Neuronal stem cell (in vitro differentiated cells): ENCODE measurements around the gene VAMP2.

Experiments
- DNase-seq: peaks from one replicate; pipeline ENCODE4 v3.0.0-alpha.2; 2013; ENCODE audit warnings: low spot score
- H2AFZ ChIP-seq: one replicate; pipeline ENCODE4 v1.6.1; 2013; ENCODE audit warnings: mild to moderate bottlenecking, low read length, inconsistent platforms
- H2AK5ac ChIP-seq: 2 replicates; pipeline ENCODE4 v1.6.1; 2013; ENCODE audit warnings: low read depth, mild to moderate bottlenecking, inconsistent platforms, low read length, moderate library complexity, mixed read lengths
- H2BK120ac ChIP-seq: 2 replicates; pipeline ENCODE4 v1.6.1; 2013; ENCODE audit warnings: low read depth, mild to moderate bottlenecking, inconsistent platforms, low read length, moderate library complexity, mixed read lengths
- H2BK12ac ChIP-seq: one replicate; pipeline ENCODE4 v1.6.1; 2013; ENCODE audit warnings: low read length, inconsistent platforms
- H2BK15ac ChIP-seq: 2 replicates; pipeline ENCODE4 v1.6.1; 2013; ENCODE audit warnings: mild to moderate bottlenecking, low read length, inconsistent platforms, mixed read lengths
- H2BK5ac ChIP-seq: one replicate; pipeline ENCODE4 v1.6.1; 2013; ENCODE audit warnings: inconsistent platforms, mild to moderate bottlenecking, low read length, moderate library complexity
- H3K14ac ChIP-seq: one replicate; pipeline ENCODE4 v1.6.1; 2013; ENCODE audit warnings: low read length, inconsistent platforms
- H3K18ac ChIP-seq: 2 replicates; pipeline ENCODE4 v1.6.1; 2013; ENCODE audit warnings: low read length, inconsistent platforms
- H3K23ac ChIP-seq: 2 replicates; pipeline ENCODE4 v1.6.1; 2013; ENCODE audit warnings: low read depth, mild to moderate bottlenecking, mixed read lengths, low read length, inconsistent platforms; ENCODE audit not compliant: poor library complexity
- H3K27ac ChIP-seq: replicated peaks from 3 replicates; pipeline ENCODE4 v1.5.1; 2013; ENCODE audit warnings: low read length, inconsistent platforms
- H3K27me3 ChIP-seq, 3 experiments: 2 replicates each; pipeline ENCODE4 v1.6.1; 2013; ENCODE audit warnings: low read length in 3 of 3, mild to moderate bottlenecking in 2 of 3, inconsistent platforms in 1 of 3, low read depth in 1 of 3, mixed read lengths in 1 of 3, moderate library complexity in 1 of 3; ENCODE audit not compliant: control insufficient read depth in 3 of 3, insufficient read depth in 3 of 3
- H3K36me3 ChIP-seq, 2 donors: replicated peaks in 1 of 2; 2 replicates each; pipeline ENCODE4 v1.6.1; 2013; ENCODE audit warnings: low read length in 2 of 2; ENCODE audit not compliant: control insufficient read depth in 2 of 2, insufficient read depth in 2 of 2
- H3K4ac ChIP-seq: 2 replicates; pipeline ENCODE4 v1.6.1; 2013; ENCODE audit warnings: inconsistent platforms, mild to moderate bottlenecking, low read length, moderate library complexity
- H3K4me1 ChIP-seq, 2 donors: 1 replicate in 1 of 2; 2 replicates in 1 of 2; pipeline ENCODE4 v1.6.1; 2013; ENCODE audit warnings: low read length in 2 of 2, low read depth in 1 of 2; ENCODE audit not compliant: control insufficient read depth in 2 of 2, insufficient read depth in 1 of 2
- H3K4me2 ChIP-seq: one replicate; pipeline ENCODE4 v1.6.1; 2013; ENCODE audit warnings: mild to moderate bottlenecking, low read length, inconsistent platforms; ENCODE audit not compliant: insufficient read depth, poor library complexity, severe bottlenecking
- H3K4me3 ChIP-seq, 2 donors: 2 replicates each; pipeline ENCODE4 v1.5.1; 2013; ENCODE audit warnings: low read length in 2 of 2, mild to moderate bottlenecking in 2 of 2, inconsistent platforms in 1 of 2, moderate library complexity in 1 of 2
- H3K79me1 ChIP-seq: one replicate; pipeline ENCODE4 v1.6.1; 2013; ENCODE audit warnings: low read depth, mild to moderate bottlenecking, inconsistent platforms, low read length, moderate library complexity
- H3K9ac ChIP-seq: one replicate; pipeline ENCODE4 v1.6.1; 2013; ENCODE audit warnings: mild to moderate bottlenecking, low read depth, low read length, inconsistent platforms; ENCODE audit not compliant: poor library complexity
- H3K9me3 ChIP-seq, 2 donors: replicated peaks in 1 of 2; 2 replicates each; pipeline versions ENCODE3 to v1.6.1; 2013; ENCODE audit warnings: low read length in 2 of 2, mild to moderate bottlenecking in 2 of 2, inconsistent platforms in 1 of 2, low read depth in 1 of 2, mixed read lengths in 1 of 2, moderate library complexity in 1 of 2; ENCODE audit not compliant: control insufficient read depth in 2 of 2, insufficient read depth in 1 of 2
- H4K8ac ChIP-seq: one replicate; pipeline ENCODE4 v1.6.1; 2013; ENCODE audit warnings: low read depth, mild to moderate bottlenecking, inconsistent platforms, low read length, moderate library complexity
- H4K91ac ChIP-seq: one replicate; pipeline ENCODE4 v1.6.1; 2013; ENCODE audit warnings: low read length, low read depth, mild to moderate bottlenecking, inconsistent platforms; ENCODE audit not compliant: poor library complexity
- WGBS, 2 donors: extraction: QIAGEN DNeasy Blood & Tissue Kit; methylation state at CpG; one replicate each; pipeline ENCODE4 v1.1.7; 2013; ENCODE audit warnings: missing lambda C conversion rate in 2 of 2, mixed read lengths in 1 of 2; ENCODE audit not compliant: insufficient read length in 2 of 2, insufficient replicate concordance in 1 of 2; ENCODE audit errors: extremely low coverage in 2 of 2; 5-methylcytosine and 5-hydroxymethylcytosine counted together

The VAMP2 gene

DNA sequence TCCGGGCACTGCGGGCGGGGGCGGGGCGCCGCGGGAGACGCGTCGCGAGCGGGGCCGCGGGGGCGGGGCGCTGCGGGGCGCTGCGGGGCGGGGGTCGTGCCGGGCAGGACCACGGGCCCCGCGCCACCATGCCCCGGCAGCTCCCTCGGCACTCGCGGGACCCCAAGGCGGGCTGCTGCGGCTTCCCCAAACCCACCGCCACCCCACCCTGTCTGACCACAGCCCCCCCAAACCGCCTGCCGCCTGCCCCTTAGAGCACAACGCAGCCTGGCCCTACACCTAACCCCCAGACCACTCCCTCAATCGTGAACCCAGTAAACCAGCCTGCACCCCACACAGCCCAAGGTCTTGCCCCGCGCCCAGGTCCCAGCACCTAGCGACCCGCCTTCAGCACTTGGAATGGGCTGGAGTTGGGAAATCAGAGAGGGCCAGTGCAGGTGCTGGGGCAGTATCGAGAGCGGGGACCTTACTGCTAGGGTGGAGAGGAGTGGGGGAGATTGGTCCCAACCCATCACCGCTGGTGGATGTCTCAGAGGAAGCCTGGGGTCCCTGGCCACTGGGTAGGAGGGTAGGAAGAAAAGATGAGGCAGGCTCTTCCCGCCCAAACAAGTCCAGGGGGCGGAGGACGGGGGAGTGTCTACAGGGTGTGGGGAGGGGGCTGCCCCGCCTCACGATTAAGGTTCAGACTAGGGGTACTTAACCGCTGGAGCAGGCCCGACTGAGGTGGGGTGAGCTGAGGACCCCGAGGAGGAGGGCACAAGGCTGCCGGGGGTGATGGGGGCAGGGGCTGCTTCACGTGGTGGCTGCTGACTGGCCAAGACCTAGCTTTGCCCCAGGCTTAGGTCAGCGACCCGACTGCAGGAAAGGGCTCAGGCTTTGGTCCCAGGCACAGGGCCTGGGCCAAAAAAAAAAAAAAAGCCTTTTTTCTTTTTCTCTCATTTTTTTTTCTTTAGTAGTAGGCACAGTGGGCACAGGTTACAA is 539 bp upstream of the VAMP2 start:
- Histone ChIP-seq H2BK12ac (peak overlapping the region; percentile 75), H3K14ac (peak overlapping the region; percentile 98), H3K18ac (peak overlapping the region; percentile 100), H3K4me2 (peak overlapping the region; percentile 100), H2BK5ac (peak overlapping the region; percentile 91), H4K8ac (peak overlapping the region; percentile 89), H2AK5ac (peak overlapping the region; percentile 99), H3K9ac (peak overlapping the region; percentile 98), H3K79me1 (peaks cover 13% of the 10 kb centered on the region), H2BK120ac (peak overlapping the region; percentile 84), H2BK15ac (peak overlapping the region; percentile 99), H3K27ac (peak overlapping the region; percentile 97), H3K36me3 (peaks cover 22 to 36% of the 10 kb centered on the region in 2 donors), H3K9me3 (no peaks in the 10 kb centered on the region), H3K4ac (peak overlapping the region; percentile 100), H3K23ac (peak overlapping the region; percentile 92), H3K4me3 (peak overlapping the region; percentile 79 to 97), H3K4me1 (peaks cover 23 to 30% of the 10 kb centered on the region in 2 donors), H2AFZ (peak overlapping the region; percentile 79), H4K91ac (peak overlapping the region; percentile 99), H3K27me3 (no peaks in the 10 kb centered on the region)
- no CpG with 5 or more reads among the region's 55 CpGs for WGBS, 2 donors
- DNase-seq: no peak

- Histone ChIP-seq H3K4me3 (peak overlapping the region; percentile 97 to 98), H3K4ac (no peak overlapping the region), H3K36me3 (peaks cover 22 to 40% of the 10 kb centered on the region in 2 donors), H3K4me1 (peaks cover 23 to 34% of the 10 kb centered on the region in 2 donors), H3K9me3 (no peaks in the 10 kb centered on the region), H3K79me1 (peaks cover 13% of the 10 kb centered on the region), H2AK5ac (peak overlapping the region; percentile 95), H2BK5ac (peak overlapping the region; percentile 91), H3K14ac (peak overlapping the region; percentile 98), H3K23ac (peak overlapping the region; percentile 66), H3K27me3 (no peaks in the 10 kb centered on the region), H4K8ac (no peak overlapping the region), H2BK120ac (no peak overlapping the region), H4K91ac (no peak overlapping the region), H2AFZ (no peak overlapping the region), H3K9ac (peak overlapping the region; percentile 99), H2BK12ac (no peak overlapping the region), H3K4me2 (peak overlapping the region; percentile 78), H3K27ac (no peak overlapping the region), H3K18ac (peak overlapping the region; percentile 97), H2BK15ac (no peak overlapping the region)
- no CpG with 5 or more reads among the region's 19 CpGs for WGBS, 2 donors
- no peak for DNase-seq
Observed at GRCh38 chr17:8161289-8162232, 1.2 kb downstream of the VAMP2 start.

DNA sequence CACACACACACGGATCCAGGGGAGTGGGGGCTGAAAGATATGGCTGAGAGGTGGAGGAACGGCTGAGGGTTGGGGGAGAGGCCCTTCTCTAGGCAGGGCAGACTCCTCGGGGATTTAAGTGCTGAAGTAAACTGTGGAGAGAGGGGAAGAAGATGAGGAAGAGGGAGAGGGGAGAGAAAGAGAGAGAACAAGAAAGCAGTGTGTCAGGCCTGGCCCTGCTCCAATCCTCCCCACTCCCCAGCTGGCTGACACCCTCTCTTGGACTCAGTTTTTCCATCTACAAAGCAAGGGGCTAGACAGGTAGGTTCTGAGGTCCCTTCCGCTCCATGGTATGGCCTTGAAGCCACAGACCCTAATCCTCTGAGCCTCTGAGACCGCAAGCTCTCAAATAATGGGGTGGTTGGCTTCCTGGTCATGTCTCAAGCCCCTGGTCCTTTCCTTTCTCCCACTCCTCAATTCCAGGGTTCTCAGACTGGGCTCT is 2.0 kb downstream of the VAMP2 start:
- Histone ChIP-seq H3K4ac (no peak overlapping the region), H3K4me3 (peak overlapping the region in 1 of 2 donors; percentile 97)

More for the DNA sequence above, 2.0 kb downstream of the VAMP2 start:
- DNase-seq: no peak
- Histone ChIP-seq H4K91ac (no peak overlapping the region), H3K36me3 (peaks cover 22 to 40% of the 10 kb centered on the region in 2 donors), H3K9ac (no peak overlapping the region), H4K8ac (no peak overlapping the region), H3K23ac (no peak overlapping the region), H2AK5ac (no peak overlapping the region), H3K9me3 (no peaks in the 10 kb centered on the region), H2BK12ac (no peak overlapping the region), H3K18ac (no peak overlapping the region), H2AFZ (no peak overlapping the region), H3K27me3 (no peaks in the 10 kb centered on the region), H3K4me2 (no peak overlapping the region), H3K79me1 (peaks cover 14% of the 10 kb centered on the region), H3K27ac (no peak overlapping the region), H2BK15ac (no peak overlapping the region), H3K14ac (no peak overlapping the region), H3K4me1 (peaks cover 26 to 37% of the 10 kb centered on the region in 2 donors), H2BK5ac (no peak overlapping the region), H2BK120ac (no peak overlapping the region)
- no CpG with 5 or more reads among the region's 5 CpGs for WGBS, 2 donors
